Measurements from ENCODE around the gene YRDC. TPM values are rescaled to one million over a fixed set of nuclear protein-coding genes. Genes with fewer than 3 reads are reported as not detected.

The YRDC gene, protein sequence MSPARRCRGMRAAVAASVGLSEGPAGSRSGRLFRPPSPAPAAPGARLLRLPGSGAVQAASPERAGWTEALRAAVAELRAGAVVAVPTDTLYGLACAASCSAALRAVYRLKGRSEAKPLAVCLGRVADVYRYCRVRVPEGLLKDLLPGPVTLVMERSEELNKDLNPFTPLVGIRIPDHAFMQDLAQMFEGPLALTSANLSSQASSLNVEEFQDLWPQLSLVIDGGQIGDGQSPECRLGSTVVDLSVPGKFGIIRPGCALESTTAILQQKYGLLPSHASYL
- 21.4 TPM for polyA plus RNA-seq (2013, experiment 1 of 2)
- polyA plus RNA-seq (2013, experiment 2 of 2): 19.5 TPM

DNA sequence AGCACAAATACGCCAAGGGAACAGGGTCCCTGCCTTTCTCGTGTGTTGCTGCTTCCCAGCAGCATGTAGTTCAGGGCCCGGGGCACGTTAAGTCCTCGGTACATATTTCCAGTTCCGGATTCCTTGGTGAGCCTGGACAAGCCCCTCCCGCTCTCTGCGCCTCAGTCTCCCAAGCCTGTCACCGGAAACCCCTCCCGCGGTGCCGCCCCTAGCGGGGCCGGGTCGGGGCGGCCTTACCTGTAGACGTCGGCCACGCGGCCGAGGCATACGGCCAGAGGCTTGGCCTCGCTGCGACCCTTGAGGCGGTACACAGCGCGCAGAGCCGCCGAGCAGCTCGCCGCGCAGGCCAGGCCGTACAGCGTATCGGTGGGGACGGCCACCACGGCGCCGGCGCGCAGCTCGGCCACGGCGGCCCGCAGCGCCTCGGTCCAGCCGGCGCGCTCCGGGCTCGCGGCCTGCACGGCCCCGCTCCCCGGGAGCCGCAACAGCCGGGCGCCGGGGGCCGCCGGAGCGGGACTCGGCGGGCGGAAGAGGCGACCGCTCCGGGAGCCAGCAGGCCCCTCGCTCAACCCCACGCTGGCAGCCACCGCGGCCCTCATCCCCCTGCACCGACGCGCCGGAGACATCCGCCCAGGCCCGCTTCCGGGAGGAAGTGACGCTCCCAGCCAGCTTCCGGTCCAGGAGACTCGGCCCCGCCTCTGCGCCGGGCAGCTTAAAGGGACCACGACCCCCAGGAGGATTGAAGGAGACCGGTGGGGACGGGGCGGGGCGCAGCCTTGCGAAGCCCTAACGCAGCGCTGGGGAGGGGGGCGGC, at the start of gene YRDC, which contains the start of gene C1orf122:
YRDC (minus strand) TSS at position 654 of the 814 bp plus-strand sequence; CDS start at position 626, 28 bp downstream.
C1orf122 (plus strand) TSS at position 236 of the 814 bp plus-strand sequence. CDS start 615 bp downstream, outside the sequence.
- under 1% methylated on average over 95 of the region's 95 CpGs for WGBS
- peak within 1 kb of the TSS; percentile 93 for H3K9ac ChIP-seq (ENCODE audit: low read depth, low read length)
- peaks cover 55% of the 10 kb centered on the region for H3K36me3 ChIP-seq (ENCODE audit: insufficient read depth, low read length)
- H3K4me3 ChIP-seq (ENCODE audit: low read length): peak within 1 kb of the TSS; percentile 87
- H3K4me1 ChIP-seq (ENCODE audit: insufficient read depth, low read length): peaks cover 9% of the 10 kb centered on the region; the same call in 1 of the 2 replicates
- no peaks in the 10 kb centered on the region for H3K9me3 ChIP-seq (ENCODE audit: insufficient read depth, low read depth, low read length)
- H3K27me3 ChIP-seq (ENCODE audit: insufficient read depth, low read length): no peaks in the 10 kb centered on the region
- H3K27ac ChIP-seq (ENCODE audit: low read depth, low read length): peak within 1 kb of the TSS; percentile 71; the same call in 1 of the 2 replicates

DNA sequence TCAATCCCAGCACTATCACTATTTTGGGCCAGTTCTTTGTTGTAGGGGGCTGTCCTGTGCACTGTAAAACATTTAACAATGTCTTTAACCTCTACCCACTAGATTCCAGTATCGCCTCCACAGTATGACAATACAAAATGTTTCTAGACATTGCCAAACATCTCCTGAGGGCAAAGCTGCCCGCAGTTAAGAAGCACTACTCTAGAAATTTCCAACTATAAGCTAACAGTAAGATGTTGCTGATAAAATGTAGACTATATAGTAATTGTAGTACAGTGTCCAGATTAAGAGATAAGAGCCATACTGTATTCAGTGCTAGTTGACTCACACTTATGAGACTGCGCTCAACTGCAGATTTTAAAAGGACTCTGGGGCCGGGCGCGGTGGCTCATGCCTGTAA, 46.4 kb upstream of the YRDC start:
- H3K36me3 ChIP-seq (ENCODE audit: insufficient read depth, low read length): peaks cover 32% of the 10 kb centered on the region
- H3K4me1 ChIP-seq (ENCODE audit: insufficient read depth, low read length): no peaks in the 10 kb centered on the region
- no peaks in the 10 kb centered on the region for H3K27me3 ChIP-seq (ENCODE audit: insufficient read depth, low read length)
- no peak overlapping the region for H3K4me3 ChIP-seq (ENCODE audit: low read length)
- no peak overlapping the region for H3K9ac ChIP-seq (ENCODE audit: low read depth, low read length)
- H3K9me3 ChIP-seq (ENCODE audit: insufficient read depth, low read depth, low read length): no peaks in the 10 kb centered on the region
- WGBS: 94% methylated on average over 6 of the region's 6 CpGs
- H3K27ac ChIP-seq (ENCODE audit: low read depth, low read length): no peak overlapping the region

DNA sequence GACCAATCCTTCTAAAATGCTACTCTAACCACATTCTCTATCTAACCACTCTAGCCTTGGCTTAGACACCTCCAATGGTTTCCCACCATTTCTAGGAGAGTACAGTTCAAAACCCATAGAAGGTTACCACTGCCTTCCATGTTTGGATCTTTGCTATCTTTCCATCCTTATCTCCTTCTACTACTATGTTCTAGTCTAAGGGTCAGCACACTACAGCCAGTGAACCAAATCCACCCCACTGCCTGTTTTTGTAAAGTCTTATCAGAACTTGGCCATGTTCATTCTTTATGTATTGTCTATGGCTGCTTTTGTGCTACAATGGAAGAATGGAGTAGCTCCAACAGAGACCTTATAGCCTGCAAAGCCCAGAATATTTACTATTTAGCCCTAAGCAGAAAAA, 45.1 kb upstream of the YRDC start:
- Histone ChIP-seq H3K4me1 (ENCODE audit: insufficient read depth, low read length) (no peaks in the 10 kb centered on the region), H3K9ac (ENCODE audit: low read depth, low read length) (no peak overlapping the region), H3K9me3 (ENCODE audit: insufficient read depth, low read depth, low read length) (no peaks in the 10 kb centered on the region), H3K27me3 (ENCODE audit: insufficient read depth, low read length) (no peaks in the 10 kb centered on the region), H3K27ac (ENCODE audit: low read depth, low read length) (no peak overlapping the region), H3K4me3 (ENCODE audit: low read length) (no peak overlapping the region), H3K36me3 (ENCODE audit: insufficient read depth, low read length) (peaks cover 39% of the 10 kb centered on the region)

DNA sequence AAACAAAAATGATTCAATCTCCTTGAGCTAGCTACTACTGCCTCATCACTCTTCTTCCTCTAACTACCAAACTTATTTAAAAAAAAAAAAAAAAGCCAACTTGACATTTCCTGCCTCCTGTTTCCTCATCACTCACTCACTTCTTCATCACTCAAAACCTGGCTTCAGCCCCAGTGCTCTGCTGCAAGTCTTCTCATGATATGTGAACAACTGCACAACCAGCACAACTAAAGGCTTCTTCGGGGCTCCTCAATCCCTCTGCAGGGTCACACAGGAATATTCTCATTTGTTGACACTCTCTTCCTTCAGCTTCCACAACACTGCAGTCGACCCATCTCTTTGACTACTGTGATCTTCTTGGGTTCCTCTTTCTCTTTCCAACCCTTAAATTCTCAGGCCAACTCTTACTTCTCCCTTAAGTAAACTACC, 43.8 kb upstream of the YRDC start:
- Histone ChIP-seq H3K9ac (ENCODE audit: low read depth, low read length) (no peak overlapping the region), H3K9me3 (ENCODE audit: insufficient read depth, low read depth, low read length) (no peaks in the 10 kb centered on the region), H3K36me3 (ENCODE audit: insufficient read depth, low read length) (peaks cover 31% of the 10 kb centered on the region), H3K27me3 (ENCODE audit: insufficient read depth, low read length) (no peaks in the 10 kb centered on the region), H3K4me3 (ENCODE audit: low read length) (no peak overlapping the region), H3K4me1 (ENCODE audit: insufficient read depth, low read length) (no peaks in the 10 kb centered on the region), H3K27ac (ENCODE audit: low read depth, low read length) (no peak overlapping the region)
- 91% methylated on average over 2 of the region's 2 CpGs for WGBS

DNA sequence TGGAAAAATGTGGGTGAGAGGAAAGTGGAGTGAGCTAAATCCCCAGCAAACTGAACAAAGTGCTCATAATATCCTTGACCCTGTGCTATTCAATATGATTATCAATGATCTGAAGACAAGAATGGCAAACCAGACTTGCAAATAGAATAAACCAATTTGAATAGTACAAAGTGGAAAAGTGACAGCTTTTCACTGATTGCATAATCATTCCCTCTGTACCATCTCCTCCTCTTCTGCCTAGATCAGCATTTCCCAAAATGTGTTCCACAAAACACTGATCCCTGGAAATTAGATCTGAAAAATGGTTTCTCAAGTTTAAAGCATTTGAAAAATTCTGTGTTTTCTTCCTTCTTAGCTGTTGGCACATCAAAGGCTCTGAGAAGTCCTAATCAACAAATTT, 43.3 kb upstream of the YRDC start:
- H3K4me1 ChIP-seq (ENCODE audit: insufficient read depth, low read length): no peaks in the 10 kb centered on the region
- H3K36me3 ChIP-seq (ENCODE audit: insufficient read depth, low read length): peaks cover 28% of the 10 kb centered on the region
- H3K9ac ChIP-seq (ENCODE audit: low read depth, low read length): no peak overlapping the region
- H3K27me3 ChIP-seq (ENCODE audit: insufficient read depth, low read length): no peaks in the 10 kb centered on the region
- no peak overlapping the region for H3K4me3 ChIP-seq (ENCODE audit: low read length)
- no peak overlapping the region for H3K27ac ChIP-seq (ENCODE audit: low read depth, low read length)
- H3K9me3 ChIP-seq (ENCODE audit: insufficient read depth, low read depth, low read length): no peaks in the 10 kb centered on the region

DNA sequence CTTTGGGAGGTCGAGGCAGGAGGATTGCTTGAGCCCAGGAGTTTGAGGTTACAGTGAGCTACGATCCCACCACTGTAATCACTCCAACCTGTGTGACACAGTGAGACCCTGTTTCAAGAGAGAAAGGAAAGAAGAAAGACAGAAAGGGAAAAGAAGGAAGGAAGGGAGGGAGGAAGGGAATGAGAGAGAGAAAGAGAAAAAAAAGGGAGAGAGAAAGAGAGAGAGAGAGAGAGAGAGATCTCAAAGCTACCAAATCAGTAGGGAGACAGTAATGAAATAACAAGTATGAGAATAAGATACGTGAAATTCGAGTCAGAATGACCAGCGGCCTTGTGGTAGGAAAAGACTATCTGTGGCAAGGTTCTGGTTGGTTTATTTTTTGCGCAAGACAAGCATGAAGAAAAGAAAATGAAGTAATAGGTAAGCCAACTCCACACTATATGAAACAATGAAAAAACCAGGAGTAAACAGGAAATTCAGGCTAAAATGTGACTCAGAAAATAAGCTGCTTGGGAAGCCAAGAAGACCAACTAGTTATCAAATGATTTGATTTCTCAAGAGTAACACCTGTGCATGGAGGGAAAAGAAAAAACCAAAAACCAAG, 42.4 kb upstream of the YRDC start:
- H3K36me3 ChIP-seq (ENCODE audit: insufficient read depth, low read length): peaks cover 28% of the 10 kb centered on the region
- no peak overlapping the region for H3K4me3 ChIP-seq (ENCODE audit: low read length)
- H3K27ac ChIP-seq (ENCODE audit: low read depth, low read length): no peak overlapping the region
- 96% methylated on average over 5 of the region's 6 CpGs for WGBS
- H3K4me1 ChIP-seq (ENCODE audit: insufficient read depth, low read length): no peaks in the 10 kb centered on the region
- no peaks in the 10 kb centered on the region for H3K27me3 ChIP-seq (ENCODE audit: insufficient read depth, low read length)
- no peaks in the 10 kb centered on the region for H3K9me3 ChIP-seq (ENCODE audit: insufficient read depth, low read depth, low read length)
- no peak overlapping the region for H3K9ac ChIP-seq (ENCODE audit: low read depth, low read length)

DNA sequence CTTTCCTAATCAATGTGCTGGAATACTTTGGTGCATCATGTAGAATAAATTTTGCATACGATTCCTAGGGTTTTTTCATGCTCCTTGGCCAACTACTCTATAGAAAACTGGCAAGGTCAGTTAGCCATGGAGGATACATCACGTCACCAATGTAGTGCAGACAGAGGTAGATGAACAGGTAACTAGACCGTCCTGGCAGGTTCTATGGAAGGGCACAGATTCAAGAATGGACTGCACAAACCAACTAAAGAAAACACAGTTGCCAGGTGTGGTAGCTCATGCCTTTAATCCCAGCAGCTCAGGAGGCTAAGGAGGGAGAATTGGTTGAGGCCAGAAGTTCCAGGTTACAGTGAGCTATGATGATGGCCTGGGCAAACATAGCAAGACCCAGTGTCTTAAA, 41.5 kb upstream of the YRDC start:
- Histone ChIP-seq H3K27ac (ENCODE audit: low read depth, low read length) (no peak overlapping the region), H3K4me1 (ENCODE audit: insufficient read depth, low read length) (no peaks in the 10 kb centered on the region), H3K4me3 (ENCODE audit: low read length) (no peak overlapping the region), H3K27me3 (ENCODE audit: insufficient read depth, low read length) (no peaks in the 10 kb centered on the region), H3K36me3 (ENCODE audit: insufficient read depth, low read length) (peaks cover 22% of the 10 kb centered on the region; the same call in 1 of the 2 replicates), H3K9ac (ENCODE audit: low read depth, low read length) (no peak overlapping the region), H3K9me3 (ENCODE audit: insufficient read depth, low read depth, low read length) (no peaks in the 10 kb centered on the region)
- WGBS: 97% methylated on average over 3 of the region's 3 CpGs

DNA sequence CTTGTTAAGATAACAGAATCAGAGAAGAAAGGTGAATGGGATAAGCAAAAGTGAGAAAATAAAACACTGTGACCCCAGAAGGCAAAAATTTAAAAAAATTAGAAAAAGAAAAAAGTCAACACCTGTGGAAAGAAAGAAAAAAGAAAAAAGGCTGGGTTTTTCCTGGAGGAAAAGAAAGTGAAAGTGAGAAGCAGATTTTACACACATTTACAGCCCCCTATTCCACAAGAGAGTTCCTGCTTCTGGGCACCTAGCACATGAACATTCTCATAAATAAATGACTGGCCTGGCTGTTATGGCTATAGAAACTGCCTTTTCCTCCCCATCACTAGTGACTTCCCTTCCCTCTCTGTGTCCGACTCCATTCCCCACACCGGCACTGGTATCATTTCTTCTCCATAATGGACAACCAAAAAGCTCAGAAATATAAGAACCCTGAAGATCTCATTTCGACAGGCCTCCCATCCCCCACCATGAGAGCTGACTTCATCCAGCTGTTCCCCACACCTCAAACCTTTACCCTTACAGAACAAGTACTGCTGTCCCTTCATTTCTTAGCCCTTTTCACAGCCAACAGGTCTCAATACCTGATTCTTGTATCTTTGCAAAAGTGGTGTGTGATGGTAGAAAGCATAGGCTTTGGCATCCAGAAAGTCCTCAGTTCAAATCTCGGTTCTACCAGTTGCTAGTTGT, 38.8 kb upstream of the YRDC start:
- H3K27me3 ChIP-seq (ENCODE audit: insufficient read depth, low read length): no peaks in the 10 kb centered on the region
- H3K27ac ChIP-seq (ENCODE audit: low read depth, low read length): no peak overlapping the region
- no peak overlapping the region for H3K9ac ChIP-seq (ENCODE audit: low read depth, low read length)
- H3K9me3 ChIP-seq (ENCODE audit: insufficient read depth, low read depth, low read length): no peaks in the 10 kb centered on the region
- no peak overlapping the region for H3K4me3 ChIP-seq (ENCODE audit: low read length)
- H3K4me1 ChIP-seq (ENCODE audit: insufficient read depth, low read length): no peaks in the 10 kb centered on the region; the same call in 1 of the 2 replicates
- WGBS: 97% methylated on average over 4 of the region's 4 CpGs
- H3K36me3 ChIP-seq (ENCODE audit: insufficient read depth, low read length): peaks cover 11% of the 10 kb centered on the region; the same call in 1 of the 2 replicates

DNA sequence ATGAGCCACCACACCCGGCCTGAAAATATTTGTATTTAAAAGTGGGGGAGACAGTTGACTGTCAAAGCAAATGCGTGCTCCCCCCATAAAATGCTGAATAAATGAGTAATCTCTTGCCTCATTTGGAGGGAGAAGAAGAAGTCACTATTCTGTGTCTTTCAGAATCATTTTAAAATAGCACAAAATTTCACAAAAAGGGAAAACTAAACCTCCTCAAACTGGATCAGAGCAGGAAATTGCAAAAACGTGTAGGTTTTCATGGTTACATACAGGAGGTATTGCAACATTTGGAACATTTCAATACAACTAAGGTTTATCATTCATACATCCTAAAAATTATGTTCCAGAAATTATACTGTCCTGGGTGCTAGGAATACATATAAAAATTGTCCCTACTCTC, 37.8 kb upstream of the YRDC start:
- Histone ChIP-seq H3K4me3 (ENCODE audit: low read length) (no peak overlapping the region), H3K4me1 (ENCODE audit: insufficient read depth, low read length) (no peaks in the 10 kb centered on the region; the same call in 1 of the 2 replicates), H3K9ac (ENCODE audit: low read depth, low read length) (no peak overlapping the region), H3K36me3 (ENCODE audit: insufficient read depth, low read length) (peaks cover 11% of the 10 kb centered on the region; the same call in 1 of the 2 replicates), H3K27ac (ENCODE audit: low read depth, low read length) (no peak overlapping the region), H3K27me3 (ENCODE audit: insufficient read depth, low read length) (no peaks in the 10 kb centered on the region), H3K9me3 (ENCODE audit: insufficient read depth, low read depth, low read length) (no peaks in the 10 kb centered on the region)
- WGBS: 90% methylated on average over 3 of the region's 3 CpGs

DNA sequence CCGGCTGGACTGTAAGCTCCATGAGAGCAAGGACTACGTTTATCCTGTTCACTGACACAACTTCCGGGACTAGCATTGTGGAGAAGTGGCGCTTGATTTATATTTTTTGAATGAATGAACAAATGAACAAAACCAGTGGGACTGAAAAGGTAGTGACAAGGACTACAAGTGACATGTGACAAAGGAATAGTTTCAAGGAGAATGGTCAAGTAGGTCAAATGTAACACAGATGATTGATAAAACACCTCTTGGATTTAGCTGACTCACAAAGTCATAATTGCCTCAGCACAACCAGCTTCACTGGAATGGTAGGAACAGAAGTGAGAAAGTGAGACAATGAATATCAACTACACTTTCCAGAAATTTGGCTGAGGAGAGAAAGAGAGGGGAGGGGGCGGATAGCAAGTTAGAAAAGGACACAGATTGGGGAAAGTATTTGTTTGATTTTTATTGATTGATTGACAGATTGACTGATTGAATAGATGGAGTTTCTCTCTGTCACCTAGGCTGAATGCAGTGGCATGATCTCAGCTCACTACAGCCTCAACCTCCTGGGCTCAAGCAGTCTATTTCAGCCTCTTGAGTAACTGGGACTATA, 37.1 kb upstream of the YRDC start:
- 93% methylated on average over 5 of the region's 5 CpGs for WGBS
- no peaks in the 10 kb centered on the region for H3K9me3 ChIP-seq (ENCODE audit: insufficient read depth, low read depth, low read length)
- H3K4me1 ChIP-seq (ENCODE audit: insufficient read depth, low read length): no peaks in the 10 kb centered on the region; the same call in 1 of the 2 replicates
- no peaks in the 10 kb centered on the region for H3K27me3 ChIP-seq (ENCODE audit: insufficient read depth, low read length)
- H3K27ac ChIP-seq (ENCODE audit: low read depth, low read length): no peak overlapping the region
- no peak overlapping the region for H3K9ac ChIP-seq (ENCODE audit: low read depth, low read length)
- no peak overlapping the region for H3K4me3 ChIP-seq (ENCODE audit: low read length)
- H3K36me3 ChIP-seq (ENCODE audit: insufficient read depth, low read length): peaks cover 12% of the 10 kb centered on the region; the same call in 1 of the 2 replicates

Measured in HUES64 (cell line).